Activated CD8-positive, alpha-beta memory T cell treated with anti-CD3 and anti-CD28 coated beads for 24 hours (primary cell): Measurements from ENCODE around the gene NPEPL1.
A peak's percentile ranks its signal among the peaks of the same experiment; 100 is the strongest.
"Not testable (repeated sequence)": the region's sequence is repeated elsewhere in the genome, so short reads cannot be mapped to it uniquely, and the experiment has no call there.

Experiments used
- DNase-seq: peaks from one replicate; pipeline ENCODE4 v3.0.0-alpha.2; 2020

NPEPL1 gene

GRCh38 chr20:58692579-58693225 is at the start of gene NPEPL1:
Gene NPEPL1, plus strand, starts transcription at chr20:58692800. Its CDS starts 101 bp downstream, at chr20:58692901.
- peak; percentile 84 for DNase-seq

GRCh38 chr20:58642896-58643295 is 49.7 kb upstream of the NPEPL1 start:
- peak; percentile 33 for DNase-seq

DNA sequence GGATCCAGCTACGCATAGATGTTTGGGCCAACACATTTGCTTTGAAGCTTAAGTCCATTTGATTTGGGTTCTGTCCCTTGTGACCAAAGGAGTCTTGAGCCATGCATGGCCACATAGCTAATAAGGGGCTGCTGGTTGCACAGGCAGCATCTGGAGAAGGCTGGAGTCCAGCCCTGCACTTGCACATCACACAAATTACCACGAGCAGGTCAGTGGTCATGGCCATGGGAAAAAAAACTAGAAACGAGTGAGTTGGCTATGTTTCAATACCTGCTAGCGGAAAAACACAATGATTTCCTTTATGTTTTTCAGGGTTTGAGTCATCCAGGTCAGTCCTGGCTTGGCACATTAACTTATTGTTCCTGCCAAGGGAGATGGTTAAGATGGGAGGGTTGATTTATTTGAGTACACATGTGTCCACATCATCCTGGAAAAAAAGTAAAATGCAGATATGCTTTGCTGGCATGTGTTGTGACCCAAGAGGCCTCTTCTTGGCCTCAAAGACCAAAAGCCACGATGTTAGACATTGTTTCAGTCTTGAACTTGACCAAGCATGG is 47.1 kb upstream of the NPEPL1 start:
- no peak for DNase-seq

DNA sequence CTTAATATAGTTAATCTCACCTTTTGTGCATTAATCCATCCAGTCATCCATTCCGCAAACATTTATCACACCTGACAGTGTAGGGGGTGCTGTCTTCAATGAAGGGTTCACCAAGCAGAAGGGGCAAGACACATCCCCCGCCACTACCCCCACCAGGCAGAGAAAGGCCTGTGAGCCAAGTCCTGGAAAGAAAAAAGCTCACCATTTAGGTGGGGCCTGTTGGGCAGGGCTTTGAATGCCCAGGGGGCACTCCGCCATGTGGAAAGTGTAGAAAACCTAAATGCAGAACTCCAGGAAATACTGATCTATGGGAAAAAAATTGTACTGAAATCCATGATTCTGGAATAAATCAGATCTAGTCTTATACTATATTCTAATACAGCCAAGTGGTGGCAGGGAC is 46.3 kb upstream of the NPEPL1 start:
- DNase-seq = peak; percentile 33

GRCh38 chr20:58646703-58647102 is 45.9 kb upstream of the NPEPL1 start:
- DNase-seq = no peak

DNA sequence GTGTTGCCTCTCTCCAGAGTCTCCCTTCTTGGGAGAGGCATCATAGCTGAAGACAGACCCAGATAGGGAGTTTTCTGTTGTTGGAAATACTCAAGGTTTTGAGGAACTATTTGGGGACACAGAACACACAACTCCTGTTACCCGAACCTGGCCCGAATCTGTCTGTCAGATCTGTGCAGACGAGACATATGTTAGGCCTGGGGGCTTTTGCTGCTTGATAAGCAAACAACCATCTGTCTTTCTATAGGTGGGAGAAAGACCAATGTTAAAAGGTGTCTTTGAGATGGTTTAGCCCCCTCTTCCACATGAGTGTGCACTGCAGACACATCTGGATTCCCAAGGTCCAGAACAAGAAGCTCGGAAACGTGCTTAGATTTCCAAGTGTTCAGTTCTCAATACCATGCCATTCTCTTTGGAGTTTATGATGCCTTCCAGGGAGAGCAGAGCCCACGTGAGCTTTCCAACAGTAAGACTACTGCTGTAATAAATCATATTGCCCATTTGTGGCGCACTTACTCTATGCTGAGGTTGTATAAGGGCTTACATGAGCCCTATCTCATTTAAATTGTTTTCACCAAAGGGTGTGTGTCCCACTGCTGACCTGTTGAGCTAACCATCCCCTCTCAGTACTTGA is 45.3 kb upstream of the NPEPL1 start:
- no peak for DNase-seq

- no peak for DNase-seq
Observed at GRCh38 chr20:58647796-58648501, 44.7 kb upstream of the NPEPL1 start.

DNA sequence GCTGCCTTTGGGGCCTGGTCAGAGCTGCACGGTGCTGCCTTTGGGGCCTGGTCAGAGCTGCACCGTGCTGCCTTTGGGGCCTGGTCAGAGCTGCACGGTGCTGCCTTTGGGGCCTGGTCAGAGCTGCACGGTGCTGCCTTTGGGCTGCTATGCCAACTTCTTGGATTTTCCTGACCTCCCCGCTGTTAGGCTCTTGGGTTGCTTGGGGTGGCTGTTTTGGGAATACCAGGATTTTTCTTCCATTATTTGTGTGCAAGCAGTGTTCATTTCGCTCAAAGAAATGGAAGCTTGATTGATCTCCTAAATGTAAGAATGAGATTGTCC is 44.1 kb upstream of the NPEPL1 start:
- not testable (repeated sequence) for DNase-seq

GRCh38 chr20:58649288-58650180 is 43.1 kb upstream of the NPEPL1 start:
- peak; percentile 80 for DNase-seq

- peak; percentile 82 for DNase-seq
Observed at GRCh38 chr20:58650181-58650775, 42.3 kb upstream of the NPEPL1 start.

DNA sequence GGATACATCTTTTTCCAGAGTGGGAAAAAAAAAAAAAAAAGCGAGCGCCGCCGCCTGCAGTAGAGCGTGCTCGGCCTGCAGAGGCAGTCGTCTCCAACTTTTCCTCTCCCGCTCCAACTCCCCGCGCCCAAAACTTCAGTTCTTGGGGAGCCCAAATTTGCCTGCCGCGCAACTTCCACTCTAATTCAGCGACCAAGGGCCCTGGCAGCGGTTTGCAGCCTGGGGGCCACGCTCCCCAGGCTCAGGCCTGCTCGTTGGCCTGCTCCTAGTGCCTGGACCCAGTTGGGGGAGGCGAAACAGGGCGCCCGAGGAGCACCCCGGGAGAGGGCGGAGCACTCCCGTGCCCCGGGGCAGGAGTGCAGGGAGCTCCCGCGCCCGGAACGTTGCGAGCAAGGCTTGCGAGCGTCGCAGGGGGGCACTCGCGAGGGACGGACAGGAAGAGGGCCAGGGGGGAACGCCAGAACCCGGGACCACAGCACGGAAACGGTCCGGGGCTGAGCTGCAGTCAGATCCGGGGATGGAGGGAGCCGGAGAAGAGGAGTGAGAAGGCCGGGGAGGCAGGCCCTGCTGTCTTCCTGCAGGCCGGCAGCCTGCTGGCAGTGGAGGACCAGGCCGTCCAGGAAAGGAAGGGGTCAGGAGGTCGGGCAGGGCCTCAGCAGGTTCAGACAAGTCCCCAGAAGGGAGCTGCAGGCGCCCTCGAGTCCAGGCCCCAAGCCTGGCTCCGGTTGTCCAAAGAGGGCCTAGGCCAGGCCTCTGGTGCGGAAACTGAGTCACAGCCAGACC is 41.6 kb upstream of the NPEPL1 start, which contains the start of gene STX16:
TSS of gene STX16 (plus strand) at position 508 of the 783 bp plus-strand sequence. CDS start 724 bp downstream, outside the sequence.
- peak; percentile 95 for DNase-seq

DNA sequence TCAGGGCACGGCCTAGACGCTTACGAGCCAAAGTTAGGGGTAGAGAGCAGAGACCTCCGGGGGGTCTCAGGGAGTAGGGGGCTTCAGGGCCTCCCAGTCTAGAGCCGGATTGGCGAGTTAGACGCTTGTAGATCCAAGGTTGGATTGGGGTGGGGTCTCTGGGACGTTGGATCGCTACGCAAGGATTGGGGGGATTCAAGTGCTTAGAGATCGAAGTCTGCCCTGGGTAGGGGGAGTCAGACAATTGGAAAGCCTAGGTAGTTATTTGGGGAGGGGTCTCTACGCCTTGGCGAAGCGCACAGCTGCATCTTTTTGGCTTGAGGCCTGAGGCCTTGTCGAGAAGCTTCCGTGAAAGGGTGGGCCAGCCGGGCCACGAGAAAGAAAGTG is 41.0 kb upstream of the NPEPL1 start:
- DNase-seq = no peak

DNA sequence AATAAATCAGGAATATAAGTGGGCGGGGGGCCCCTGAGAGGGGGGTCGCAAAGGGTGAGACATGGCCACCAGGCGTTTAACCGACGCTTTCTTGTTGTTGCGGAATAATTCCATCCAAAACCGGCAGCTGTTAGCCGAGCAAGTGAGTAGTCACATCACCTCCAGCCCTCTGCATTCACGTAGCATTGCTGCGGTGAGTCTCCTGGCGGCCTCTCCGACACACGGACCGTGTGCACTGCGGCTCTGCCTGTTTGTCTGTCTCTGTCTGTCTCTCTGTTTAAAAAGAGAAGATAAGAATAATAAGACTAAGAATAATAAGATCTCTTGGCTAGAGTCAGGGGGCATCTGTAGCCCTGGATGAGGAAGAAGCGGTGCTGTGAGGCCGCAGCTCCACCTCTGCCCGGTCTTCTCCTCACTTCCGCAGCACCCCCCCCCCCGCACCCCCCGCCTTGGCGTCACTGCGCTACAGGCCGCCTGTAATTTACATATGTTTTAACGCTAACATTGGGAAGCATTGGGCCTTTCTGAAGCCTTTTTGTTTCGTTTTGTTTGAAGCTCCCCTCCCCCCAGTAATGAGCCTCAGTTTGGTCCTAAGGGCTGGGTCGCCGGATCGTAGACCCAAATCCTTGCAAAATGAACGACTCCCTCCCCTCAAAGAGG is 40.5 kb upstream of the NPEPL1 start:
- DNase-seq = peak; percentile 79

DNA sequence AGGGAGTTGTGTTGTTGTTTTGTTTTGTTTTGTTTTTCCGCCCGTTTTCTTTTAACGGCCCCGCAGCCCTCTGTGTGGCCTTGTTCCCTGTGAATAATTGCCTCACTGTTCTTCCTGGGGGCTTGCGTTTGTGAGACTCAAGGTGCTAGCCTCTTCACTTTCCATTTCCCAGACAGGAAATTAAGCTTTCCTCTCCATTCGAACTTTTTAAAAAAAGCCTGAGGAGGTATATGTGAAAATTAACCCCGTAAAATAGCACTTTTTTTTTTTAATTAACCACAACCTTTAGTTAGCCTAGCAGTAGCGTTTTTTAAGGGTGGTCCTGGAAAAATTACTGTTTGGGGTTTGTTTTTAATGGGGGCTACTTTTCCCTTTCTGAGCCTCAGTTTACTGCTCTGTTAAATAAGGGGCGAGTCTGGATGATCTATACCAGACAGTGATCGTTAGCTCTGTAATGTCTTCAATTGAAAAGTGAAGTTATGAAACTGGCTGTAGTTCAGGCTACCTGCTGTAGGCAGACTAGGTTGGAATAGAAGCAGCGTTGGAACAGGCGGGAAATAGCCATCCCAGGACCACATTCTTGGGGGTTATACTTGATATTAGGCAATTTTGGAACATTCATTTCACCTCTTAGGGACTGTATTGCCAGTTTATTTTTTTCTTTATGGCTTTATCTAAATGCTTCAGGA is 39.9 kb upstream of the NPEPL1 start:
- DNase-seq = no peak

DNA sequence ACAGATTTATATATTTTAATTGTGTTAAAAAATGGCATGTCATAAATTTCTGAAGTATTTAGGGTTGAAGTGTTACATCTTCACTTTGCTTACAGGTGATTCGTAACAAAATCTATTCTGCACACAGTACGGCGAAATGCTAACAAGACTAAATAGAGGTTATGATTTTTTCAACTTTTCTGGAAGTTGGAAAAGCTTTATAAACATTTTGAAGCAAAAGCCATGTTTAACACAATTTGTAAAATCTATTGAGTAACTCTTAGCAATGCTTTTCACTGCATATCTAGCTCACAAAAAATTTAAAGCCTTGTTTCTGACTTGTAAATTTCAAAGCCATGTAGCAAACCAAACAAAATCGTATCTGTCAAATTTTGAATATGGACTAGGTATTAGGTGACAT is 38.3 kb upstream of the NPEPL1 start:
- DNase-seq = no peak

DNA sequence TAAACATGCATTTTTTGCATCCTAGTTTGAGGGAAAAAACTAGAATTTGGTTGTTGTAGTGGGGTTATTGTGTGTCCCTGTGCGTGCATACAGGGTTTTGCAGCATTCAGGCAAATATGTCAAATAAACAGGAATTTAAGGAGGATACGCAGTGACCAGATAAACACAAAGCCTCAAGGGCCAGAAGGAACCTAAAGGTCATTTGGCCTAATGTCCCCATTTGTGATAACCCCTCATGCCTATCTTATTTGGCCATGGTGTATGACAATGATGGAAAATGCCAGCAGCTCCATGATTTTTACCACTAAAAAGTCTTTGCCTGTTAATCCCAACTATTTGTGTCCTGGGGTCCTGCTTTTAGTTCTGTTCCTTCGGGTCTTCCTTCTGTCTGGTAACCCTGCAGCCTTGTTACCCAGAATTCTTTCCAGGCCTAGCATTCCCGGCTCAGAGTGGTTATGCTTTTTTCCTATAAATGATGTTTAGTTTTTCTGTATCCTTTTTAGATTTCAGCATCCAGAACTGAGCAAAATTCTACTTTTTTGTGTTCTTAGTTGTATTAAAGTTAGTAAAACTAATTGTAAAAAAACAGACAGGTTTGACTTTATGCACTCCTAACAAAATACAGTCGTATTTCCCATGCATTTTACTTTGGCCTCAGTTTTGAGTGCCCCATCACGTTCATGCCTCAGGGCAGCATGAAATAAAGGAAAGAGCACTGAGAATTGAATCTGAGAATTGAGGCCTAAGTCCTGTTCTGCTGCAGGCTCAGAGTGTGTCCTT is 37.1 kb upstream of the NPEPL1 start:
- no peak for DNase-seq

- no peak for DNase-seq
Observed at GRCh38 chr20:58656831-58657230, 35.8 kb upstream of the NPEPL1 start.

DNA sequence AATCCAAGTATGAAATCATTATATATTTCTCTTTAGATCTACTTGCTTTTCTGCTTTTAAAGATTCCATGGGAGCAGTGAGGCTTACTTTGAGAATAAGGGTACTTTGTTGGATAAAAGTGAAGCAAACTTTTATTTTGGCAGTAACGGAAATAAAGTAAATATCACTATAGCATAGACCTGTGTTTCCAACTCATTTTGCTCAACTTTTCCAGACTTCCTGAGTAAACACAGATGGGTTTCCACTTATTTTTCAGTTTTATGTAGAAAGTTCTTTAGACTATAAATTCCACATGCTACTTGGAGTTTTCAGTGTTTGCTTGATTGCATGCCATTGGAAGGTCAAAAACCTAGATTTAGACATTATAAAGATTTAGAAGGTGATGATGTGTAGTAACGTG is 35.3 kb upstream of the NPEPL1 start:
- DNase-seq = no peak

GRCh38 chr20:58657986-58658385 is 34.6 kb upstream of the NPEPL1 start:
- no peak for DNase-seq

- DNase-seq = no peak
Observed at GRCh38 chr20:58658760-58659159, 33.8 kb upstream of the NPEPL1 start.
